GM12892 (cell line): ENCODE results near the gene OTUB1.

Experiments
- POLR2A ChIP-seq: IDR thresholded peaks from 2 replicates; pipeline ENCODE4 v1.6.1; 2011; ENCODE audit warnings: low read depth, low read length, control low read depth
- POLR2AphosphoS5 ChIP-seq: IDR thresholded peaks from 2 replicates; pipeline ENCODE4 v1.6.1; 2011; ENCODE audit warnings: low read depth, low read length, control low read depth
- TAF1 ChIP-seq: IDR thresholded peaks from 2 replicates; pipeline ENCODE4 v1.6.1; 2011; ENCODE audit warnings: low read depth, mild to moderate bottlenecking, control low read depth, low read length, borderline replicate concordance

DNA sequence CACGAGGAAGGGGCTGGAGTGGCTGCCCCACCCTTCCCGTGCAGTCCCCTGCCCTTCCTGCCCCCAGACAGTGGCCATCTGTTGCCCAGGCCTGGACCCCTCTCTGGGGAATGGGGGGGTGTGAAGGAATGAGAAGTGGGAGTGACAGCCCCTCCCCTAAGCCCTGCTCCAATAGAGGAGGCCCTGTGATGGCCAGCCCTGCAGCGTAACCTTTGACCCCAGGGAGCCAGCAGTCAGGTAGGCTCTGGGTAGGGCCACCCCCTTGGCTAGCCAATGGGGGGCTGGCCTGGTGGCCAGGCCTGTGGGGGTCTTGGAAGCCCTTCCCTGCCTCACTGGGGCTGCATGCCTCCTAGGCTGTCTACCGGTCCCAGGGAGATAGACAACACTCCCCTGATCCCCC is 56.1 kb downstream of the OTUB1 start:
- no peak for TF ChIP-seq POLR2A
- TF ChIP-seq POLR2AphosphoS5 = no peak
- TF ChIP-seq TAF1 = no peak
